Retinal pigment epithelial cell (primary cell): Measurements from ENCODE around the gene MRTFA.
"Not testable (repeated sequence)": the region's sequence is repeated elsewhere in the genome, so short reads cannot be mapped to it uniquely, and the experiment has no call there.

ENCODE experiments used
- DNase-seq: peaks from one replicate; pipeline ENCODE4 v3.0.0-alpha.2; 2010; ENCODE audit warnings: low read depth
- H3K4me3 ChIP-seq: 2 replicates; pipeline ENCODE4 v1.5.1; 2011; ENCODE audit warnings: mild to moderate bottlenecking, low read length, control low read depth, moderate library complexity
- CTCF ChIP-seq: conservative IDR thresholded peaks from 2 replicates; pipeline ENCODE4 v1.5.1; 2011; ENCODE audit warnings: low read depth, low read length, control low read depth, inconsistent platforms

Gene MRTFA

GRCh38 chr22:40571887-40572286 lies 64.6 kb downstream of the MRTFA start:
- no peak for DNase-seq
- H3K4me3 ChIP-seq = no peak overlapping the region
- no peak for TF ChIP-seq CTCF

- no peak for TF ChIP-seq CTCF
- DNase-seq = no peak
- H3K4me3 ChIP-seq = no peak overlapping the region
These were observed 68.7 kb downstream of the MRTFA start for GRCh38 chr22:40567626-40568328.

- TF ChIP-seq CTCF = no peak
- H3K4me3 ChIP-seq = no peak overlapping the region
- no peak for DNase-seq
These were observed 69.4 kb downstream of the MRTFA start for GRCh38 chr22:40567106-40567505.

GRCh38 chr22:40560994-40561515 lies 75.5 kb downstream of the MRTFA start:
- DNase-seq = no peak
- TF ChIP-seq CTCF = no peak
- no peak overlapping the region for H3K4me3 ChIP-seq

GRCh38 chr22:40560551-40560950 lies 76.0 kb downstream of the MRTFA start:
- DNase-seq = no peak
- TF ChIP-seq CTCF = no peak
- H3K4me3 ChIP-seq = no peak overlapping the region

- no peak for DNase-seq
- no peak for TF ChIP-seq CTCF
- H3K4me3 ChIP-seq = no peak overlapping the region
These were observed 78.5 kb downstream of the MRTFA start for GRCh38 chr22:40557972-40558371.

- no peak overlapping the region for H3K4me3 ChIP-seq
- TF ChIP-seq CTCF = no peak
- DNase-seq = no peak
These were observed 79.9 kb downstream of the MRTFA start for GRCh38 chr22:40556641-40557040.

GRCh38 chr22:40554023-40554422 lies 82.5 kb downstream of the MRTFA start:
- DNase-seq = not testable (repeated sequence)

More at GRCh38 chr22:40554023-40554422, 82.5 kb downstream of the MRTFA start:
- not testable (repeated sequence) for H3K4me3 ChIP-seq
